Heart left ventricle (tissue), 13 donors: ENCODE measurements around the gene SFXN2.

Experiments used
- POLR2A ChIP-seq, 2 donors: fragments of 450-650 bp; IDR thresholded peaks; one replicate each; pipeline ENCODE4 v1.6.1; 2017; ENCODE audit warnings: antibody characterized with exemption in 2 of 2, mild to moderate bottlenecking in 2 of 2, moderate library complexity in 2 of 2
- TF ChIP-seq, protein P1 (sequence below), 12 donors: fragments of 200-600 bp; sonication (generic) in 4 of 12; IDR thresholded peaks; one replicate each; pipeline versions ENCODE4 v1.5.0 to v1.8.0; 2018 to 2022; ENCODE audit warnings: antibody characterized with exemption in 12 of 12, mild to moderate bottlenecking in 5 of 12
- donor health status: ischemic (EF 13 %, LVEDD 7.1; RV severe dilation, severe dysfunction).
- donor health status: DM: no; HTN: yes; CAD: no.
- donor health status: DM: no; HTN: no; CAD: no.
- donor health status: ischemic (EF 25% LVEDD 6.9; RV normal size, moderate dysfunction).
- donor health status: ischemic (EF 25% LVEDD 5.7; RV mildly dilated, moderate dysfunction).
- donor health status: ischemic (EF 35%, LVEDD 5.7; RV mildly dilated, moderate dysfunction).
- donor health status: nonischemic (EF 11% LVEDD 7.7; RV severe dilation, severe dysfunction).
- donor health status: DM: yes; HTN: yes; CAD: no.
- donor health status: PGD.
- donor health status: ischemic (EF 29% LVEDD 5.4; RV normal size, mild dysfunction).
- donor health status: nonischemic (EF 23%, LVEDD 6.1; RV moderate dilation, normal function).

- TF ChIP-seq, protein P1, sequence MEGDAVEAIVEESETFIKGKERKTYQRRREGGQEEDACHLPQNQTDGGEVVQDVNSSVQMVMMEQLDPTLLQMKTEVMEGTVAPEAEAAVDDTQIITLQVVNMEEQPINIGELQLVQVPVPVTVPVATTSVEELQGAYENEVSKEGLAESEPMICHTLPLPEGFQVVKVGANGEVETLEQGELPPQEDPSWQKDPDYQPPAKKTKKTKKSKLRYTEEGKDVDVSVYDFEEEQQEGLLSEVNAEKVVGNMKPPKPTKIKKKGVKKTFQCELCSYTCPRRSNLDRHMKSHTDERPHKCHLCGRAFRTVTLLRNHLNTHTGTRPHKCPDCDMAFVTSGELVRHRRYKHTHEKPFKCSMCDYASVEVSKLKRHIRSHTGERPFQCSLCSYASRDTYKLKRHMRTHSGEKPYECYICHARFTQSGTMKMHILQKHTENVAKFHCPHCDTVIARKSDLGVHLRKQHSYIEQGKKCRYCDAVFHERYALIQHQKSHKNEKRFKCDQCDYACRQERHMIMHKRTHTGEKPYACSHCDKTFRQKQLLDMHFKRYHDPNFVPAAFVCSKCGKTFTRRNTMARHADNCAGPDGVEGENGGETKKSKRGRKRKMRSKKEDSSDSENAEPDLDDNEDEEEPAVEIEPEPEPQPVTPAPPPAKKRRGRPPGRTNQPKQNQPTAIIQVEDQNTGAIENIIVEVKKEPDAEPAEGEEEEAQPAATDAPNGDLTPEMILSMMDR (IDR thresholded peaks at IDR 0.05), result no peak
- no peak for TF ChIP-seq POLR2A (IDR thresholded peaks at IDR 0.05)
Measured at GRCh38 chr10:102773320-102773719, 58.9 kb downstream of the SFXN2 start.
